AG09309 (cell line): ENCODE measurements around the gene NR2F2.

ENCODE experiments used
- DNase-seq: peaks from one replicate; pipeline ENCODE4 v3.0.0-alpha.2; 2010; ENCODE audit warnings: low read depth
- H3K4me3 ChIP-seq: 2 replicates; pipeline ENCODE4 v1.5.1; 2011; ENCODE audit warnings: mild to moderate bottlenecking, low read depth, low read length, moderate library complexity; ENCODE audit not compliant: control insufficient read depth
- CTCF ChIP-seq: IDR thresholded peaks from 2 replicates; pipeline ENCODE4 v1.5.1; 2011; ENCODE audit warnings: mild to moderate bottlenecking, low read depth, low read length, inconsistent platforms; ENCODE audit not compliant: insufficient read depth, control insufficient read depth; ENCODE audit errors: missing control alignments

Gene NR2F2

DNA sequence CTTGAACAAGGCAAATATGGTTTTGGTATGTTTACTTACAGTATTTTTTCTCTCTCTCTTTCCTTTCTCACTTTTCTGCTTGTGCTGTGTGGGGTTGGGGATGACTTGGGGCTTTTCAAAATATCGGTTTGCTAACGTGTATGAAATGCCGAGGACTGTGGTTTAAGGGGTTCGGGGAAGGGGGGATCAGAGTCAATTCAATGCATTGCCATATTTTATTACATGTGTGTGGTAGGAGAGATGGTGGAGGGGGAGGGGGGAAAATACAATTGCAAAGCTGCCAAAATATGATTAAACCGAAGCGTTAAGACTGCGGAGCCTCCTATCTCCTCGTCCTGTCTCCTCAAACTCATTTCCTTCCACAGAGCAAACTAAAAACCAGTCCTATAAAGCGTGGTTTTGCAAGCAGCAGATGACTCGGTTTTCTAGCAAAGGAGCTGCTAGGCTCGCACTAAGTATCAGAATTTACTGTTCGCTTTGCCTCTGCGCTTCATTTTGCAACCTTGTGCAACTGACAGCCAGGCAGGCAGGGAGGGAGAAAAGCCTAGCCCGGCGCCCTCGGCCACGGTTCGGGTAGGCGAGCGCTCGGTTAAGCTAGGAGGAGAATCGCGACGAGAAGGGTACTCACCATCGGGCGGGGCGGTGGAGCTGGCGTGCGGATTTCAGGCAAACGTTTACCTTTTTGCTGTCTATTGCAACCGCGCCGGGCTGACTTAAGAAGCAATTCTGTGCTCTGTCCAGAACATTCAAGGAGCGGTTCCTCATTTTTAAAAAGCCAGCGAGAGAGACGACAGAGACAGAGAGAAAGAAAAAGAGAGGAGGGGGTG is 4.0 kb upstream of the NR2F2 start:
- peak; percentile 46 for DNase-seq
- no peak for TF ChIP-seq CTCF
- peak overlapping the region; percentile 85 for H3K4me3 ChIP-seq

DNA sequence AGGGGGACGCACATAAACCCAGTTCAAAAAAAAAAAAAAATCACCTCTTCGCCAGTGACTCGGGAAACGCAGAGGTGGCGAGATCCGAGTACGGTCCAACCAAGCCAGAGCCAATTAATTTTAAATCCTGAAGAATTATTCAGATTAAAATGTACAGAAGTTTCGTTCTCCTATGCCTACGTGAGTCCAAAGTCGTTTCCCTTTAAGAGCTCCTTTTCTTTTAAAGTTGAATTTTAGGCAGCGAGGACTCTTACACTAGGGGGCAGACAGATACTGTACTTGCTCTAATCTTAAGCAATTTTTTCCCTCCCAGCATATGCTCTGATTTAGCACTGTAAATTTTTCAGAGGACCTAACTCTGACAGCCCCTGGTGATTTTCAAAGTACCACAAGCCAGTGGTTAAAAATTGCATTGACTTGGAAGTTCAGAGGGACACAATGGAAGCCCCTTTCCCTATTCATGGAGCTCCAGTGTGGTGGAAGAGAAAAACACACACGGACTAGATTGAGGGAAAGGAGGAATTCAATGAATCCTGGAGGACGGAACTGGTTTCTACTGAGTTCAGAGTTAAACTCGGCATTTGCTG is 3.3 kb upstream of the NR2F2 start:
- DNase-seq, result peak; percentile 78
- H3K4me3 ChIP-seq, result peak overlapping the region; percentile 85
- TF ChIP-seq CTCF, result peak; percentile 74

DNA sequence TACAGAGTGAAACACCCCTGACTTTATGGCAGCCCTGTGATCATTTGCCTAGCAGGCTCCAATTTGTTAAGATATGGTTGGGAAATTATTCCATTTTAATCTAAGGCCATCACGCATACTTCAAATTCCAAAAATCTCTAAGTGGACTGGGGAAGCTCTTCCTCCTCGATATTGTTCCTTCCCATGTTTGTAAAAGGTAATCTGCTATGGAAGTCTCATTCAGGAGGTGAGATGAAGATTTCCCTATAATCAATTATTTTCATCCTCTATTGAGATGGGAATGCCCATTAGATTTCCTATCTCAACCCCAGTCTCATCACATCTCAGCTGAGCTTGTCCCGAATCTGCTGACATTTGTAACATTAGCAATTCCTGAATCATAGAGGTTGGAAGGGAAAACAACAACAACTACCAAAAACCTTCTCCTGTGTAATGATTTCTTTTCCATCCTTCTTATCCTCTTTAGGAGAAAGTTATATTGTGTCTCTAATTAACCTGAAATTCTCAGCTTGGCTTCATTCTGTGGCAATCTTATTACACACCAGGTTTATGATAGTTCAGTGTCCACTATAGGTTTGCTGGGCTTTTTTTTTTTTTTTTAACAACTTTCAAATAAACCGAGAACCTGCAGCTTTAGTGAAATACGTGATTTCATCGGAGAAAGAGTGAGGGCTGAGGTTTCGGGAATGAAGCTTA is 2.2 kb upstream of the NR2F2 start:
- TF ChIP-seq CTCF, result no peak
- no peak for DNase-seq
- H3K4me3 ChIP-seq, result peak overlapping the region; percentile 10; the same call in 1 of the 2 replicates

DNA sequence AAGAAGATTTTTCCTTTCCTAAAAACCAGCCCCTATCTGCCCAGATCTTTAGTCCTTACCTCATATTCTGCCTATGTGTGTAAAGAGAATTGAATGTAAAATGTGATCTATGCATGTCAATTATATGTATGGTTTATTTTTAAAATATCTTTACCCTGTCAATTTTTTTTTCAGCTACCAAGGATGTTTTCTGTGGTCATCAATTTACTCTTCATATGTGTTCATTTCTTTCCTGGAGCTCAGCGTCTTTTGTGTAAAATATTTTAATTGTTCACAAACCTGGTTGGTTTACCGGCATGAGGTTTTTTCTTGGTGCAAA is 1.7 kb upstream of the NR2F2 start:
- no peak for DNase-seq
- H3K4me3 ChIP-seq, result no peak overlapping the region
- no peak for TF ChIP-seq CTCF

DNA sequence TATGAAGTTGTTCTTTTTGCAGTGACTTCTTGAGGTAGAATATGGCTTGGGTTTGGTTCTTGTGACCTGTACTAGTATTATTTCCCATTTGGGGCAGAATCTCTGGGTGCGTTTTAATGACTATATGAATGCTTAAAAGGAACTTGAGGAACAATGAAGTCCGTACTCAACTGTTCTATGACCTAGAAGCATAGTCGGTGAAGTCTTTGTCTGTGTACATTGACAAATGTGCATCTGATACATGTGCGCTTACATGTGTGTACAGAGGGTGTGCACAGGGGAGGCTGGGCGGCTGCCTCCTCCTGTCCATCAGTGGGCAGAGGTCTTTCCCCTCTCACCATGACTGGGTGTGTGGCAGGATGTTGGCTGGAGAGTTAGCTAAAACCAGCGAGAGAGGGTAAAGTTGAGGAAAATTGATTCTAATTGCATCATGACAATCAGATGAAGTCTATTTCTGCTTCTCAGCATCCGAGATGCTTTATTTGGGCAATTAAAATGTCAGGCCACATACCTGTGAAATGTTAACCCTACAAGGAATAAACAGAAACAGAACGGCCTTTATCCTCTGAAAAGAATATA is 1.0 kb upstream of the NR2F2 start:
- H3K4me3 ChIP-seq, result peak overlapping the region; percentile 58
- no peak for DNase-seq
- TF ChIP-seq CTCF, result no peak

GRCh38 chr15:96330064-96330449 is 443 bp upstream of the NR2F2 start:
- peak overlapping the region; percentile 58 for H3K4me3 ChIP-seq
- DNase-seq, result peak; percentile 61
- no peak for TF ChIP-seq CTCF
